Mammary epithelial cell (primary cell): ENCODE data around the gene MMAB.

ENCODE experiments used
- CTCF ChIP-seq, 2 donors: IDR thresholded peaks in 1 of 2; conservative IDR thresholded peaks in 1 of 2; 2 replicates each; pipeline ENCODE4 v1.5.1; 2011 to 2012; ENCODE audit warnings: inconsistent platforms in 2 of 2, low read length in 2 of 2, mild to moderate bottlenecking in 2 of 2, control low read depth in 1 of 2, low read depth in 1 of 2; ENCODE audit not compliant: insufficient read depth in 1 of 2; ENCODE audit errors: extremely low read depth in 1 of 2
- EZH2 ChIP-seq: IDR thresholded peaks from 2 replicates; pipeline ENCODE4 v1.6.1; 2012; ENCODE audit warnings: low read length, inconsistent platforms, borderline replicate concordance

DNA sequence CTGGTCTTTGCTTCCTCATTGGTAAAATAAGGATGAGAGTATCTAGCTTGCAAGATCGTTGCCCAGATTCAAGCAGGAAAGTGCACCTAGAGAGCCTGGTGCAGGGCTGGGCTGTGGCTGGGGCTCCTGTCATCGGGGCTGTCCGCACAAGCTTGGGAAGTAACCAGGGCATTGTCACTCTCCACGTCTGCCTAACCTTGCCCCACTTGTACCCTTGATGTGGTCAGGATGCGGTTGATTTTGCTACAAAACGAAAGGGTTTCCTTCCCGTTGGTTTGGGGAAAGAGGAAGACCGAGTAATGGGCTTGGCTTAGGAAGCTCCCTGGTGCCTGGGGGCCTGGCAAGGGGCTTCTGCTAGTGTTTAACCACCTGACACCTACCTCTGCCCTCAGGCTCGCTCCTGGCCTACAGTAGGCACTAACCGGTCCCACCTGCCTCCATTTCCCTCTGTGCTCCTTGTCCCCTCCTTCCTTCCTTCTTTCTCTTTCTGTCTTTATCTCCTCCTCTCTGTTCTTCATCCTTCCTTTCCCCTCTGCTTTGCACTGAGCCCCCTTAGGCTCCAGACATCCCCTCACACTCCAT lies 22.1 kb upstream of the MMAB start:
- no peak for TF ChIP-seq CTCF (conservative IDR thresholded peaks at IDR 0.05 in 1 of 2, IDR thresholded peaks at IDR 0.05 in 1 of 2; ENCODE audit: extremely low read depth in 1 of 2, insufficient read depth in 1 of 2, low read depth in 1 of 2, low read length in 2 of 2)
- TF ChIP-seq EZH2 = no peak
